Right hindlimb (tissue), 1 donor: Measurements from ENCODE around the gene PLD5.
"Not testable (repeated sequence)": the region's sequence is repeated elsewhere in the genome, so short reads cannot be mapped to it uniquely, and the experiment has no call there.

Experiments used
- DNase-seq: peaks from one replicate; pipeline ENCODE4 v3.0.0-alpha.2; 2018

PLD5 gene

DNA sequence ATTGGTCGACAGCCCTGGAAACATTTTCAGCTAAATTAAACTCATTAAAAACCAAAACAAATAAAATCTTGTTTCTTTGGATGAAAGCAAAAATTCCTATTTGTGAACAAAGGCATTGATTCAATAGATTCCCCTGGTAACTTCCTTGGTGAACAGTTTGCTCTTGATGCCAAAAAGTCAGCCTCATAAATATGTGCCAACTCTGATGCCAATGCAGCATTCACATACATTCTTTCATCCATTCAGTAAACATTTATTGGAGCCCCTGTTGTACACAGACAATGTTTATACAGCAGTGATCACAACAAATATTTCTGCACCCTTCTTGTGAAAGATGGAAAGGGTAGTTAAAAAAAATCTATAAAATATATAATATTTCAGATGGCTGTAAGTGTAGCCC lies 107.8 kb downstream of the PLD5 start:
- no peak for DNase-seq

DNA sequence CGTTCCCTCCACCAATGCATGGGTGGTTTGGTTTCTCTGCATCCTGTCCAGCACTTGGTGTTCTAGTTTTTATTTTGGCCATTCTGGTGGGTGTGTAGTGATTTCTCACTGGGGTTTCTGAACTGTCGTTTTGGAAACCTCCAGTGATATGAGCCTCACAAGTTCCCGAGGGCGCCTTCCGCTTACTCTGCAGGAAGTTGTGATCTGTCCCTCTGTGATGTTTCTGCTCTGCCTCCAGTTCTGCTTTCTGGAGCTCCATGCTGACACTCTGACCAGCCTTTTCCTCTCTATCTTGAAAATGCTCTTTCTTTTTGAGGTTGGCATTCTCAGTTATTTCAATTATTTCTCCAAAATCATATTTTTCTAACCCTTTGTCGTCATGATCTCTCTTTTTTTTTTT lies 111.6 kb downstream of the PLD5 start:
- DNase-seq = no peak

DNA sequence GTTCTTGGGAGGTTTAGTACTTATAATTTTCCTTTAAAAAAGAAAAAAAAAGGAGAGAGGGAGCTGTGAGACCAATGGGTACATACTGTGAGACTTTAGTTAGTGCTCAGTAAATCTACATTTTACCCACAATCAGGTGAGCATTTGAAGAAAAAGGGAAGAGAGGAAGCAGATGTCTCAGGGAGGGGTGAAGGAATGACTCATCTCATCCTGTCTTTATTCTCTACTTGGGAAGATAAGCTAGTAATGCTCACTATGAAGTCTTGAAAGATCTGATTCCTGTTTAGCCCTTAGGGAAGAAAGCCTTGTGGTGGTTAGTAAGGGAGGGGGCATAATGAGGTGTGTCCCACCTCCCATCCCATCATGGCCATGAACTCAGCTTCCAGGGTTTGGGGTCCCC lies 112.6 kb downstream of the PLD5 start:
- DNase-seq = no peak

DNA sequence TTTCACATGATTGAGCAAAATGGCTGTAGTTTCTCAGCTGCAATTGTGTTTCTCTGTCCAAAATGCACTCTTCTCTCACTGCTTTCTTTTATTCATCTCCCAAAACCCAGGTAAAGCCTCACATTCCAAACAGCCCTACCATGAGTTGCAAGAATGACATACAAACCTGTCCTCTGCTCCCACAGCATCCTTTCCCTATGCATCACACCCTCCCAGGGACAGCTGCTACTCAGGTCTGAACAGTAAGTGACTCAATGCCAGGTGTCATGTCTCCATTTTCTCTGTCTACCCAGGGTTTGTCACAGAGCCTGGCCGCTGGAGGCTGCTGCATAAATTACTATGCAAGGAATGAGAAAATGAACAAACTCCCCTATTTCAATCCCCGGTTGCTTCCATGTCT lies 118.5 kb downstream of the PLD5 start:
- DNase-seq = no peak

DNA sequence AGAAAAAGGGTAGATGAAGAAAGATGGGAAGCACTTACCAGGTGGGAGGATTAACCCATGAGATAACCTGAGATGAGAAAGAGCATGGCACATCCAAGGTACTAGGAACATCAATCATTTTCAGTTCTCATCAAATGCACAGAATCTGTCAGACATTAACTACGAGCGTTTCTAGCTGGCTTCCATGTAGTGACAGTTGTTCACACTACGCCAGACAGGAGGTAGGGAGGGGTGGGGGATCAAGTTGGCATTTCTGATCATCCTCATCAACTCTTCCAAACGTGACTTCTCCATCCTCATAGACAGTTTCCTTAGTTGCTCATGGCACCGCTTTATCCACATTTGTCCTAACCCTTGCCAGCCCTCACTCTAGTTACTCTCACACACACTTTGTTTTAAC lies 120.2 kb downstream of the PLD5 start:
- no peak for DNase-seq

DNA sequence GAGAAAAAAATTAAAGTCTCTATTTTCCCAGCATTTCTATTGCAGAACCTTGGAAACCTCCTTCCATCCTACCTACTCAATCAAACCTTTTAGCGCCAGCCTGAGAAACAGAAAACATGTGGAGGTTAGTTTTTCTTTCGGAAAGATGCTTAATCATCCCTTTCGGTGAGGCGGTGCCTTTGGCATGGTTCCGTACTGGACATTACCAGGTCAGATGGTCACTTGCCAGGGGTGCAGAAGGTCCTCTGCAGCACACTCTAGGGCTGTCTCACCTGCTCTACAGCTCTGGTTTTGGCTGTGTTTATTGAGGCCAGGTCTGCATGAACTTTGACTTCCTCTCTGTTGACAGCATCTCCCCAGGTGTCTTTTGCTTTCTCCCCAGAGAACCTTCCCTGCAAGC lies 121.5 kb downstream of the PLD5 start:
- DNase-seq = no peak

DNA sequence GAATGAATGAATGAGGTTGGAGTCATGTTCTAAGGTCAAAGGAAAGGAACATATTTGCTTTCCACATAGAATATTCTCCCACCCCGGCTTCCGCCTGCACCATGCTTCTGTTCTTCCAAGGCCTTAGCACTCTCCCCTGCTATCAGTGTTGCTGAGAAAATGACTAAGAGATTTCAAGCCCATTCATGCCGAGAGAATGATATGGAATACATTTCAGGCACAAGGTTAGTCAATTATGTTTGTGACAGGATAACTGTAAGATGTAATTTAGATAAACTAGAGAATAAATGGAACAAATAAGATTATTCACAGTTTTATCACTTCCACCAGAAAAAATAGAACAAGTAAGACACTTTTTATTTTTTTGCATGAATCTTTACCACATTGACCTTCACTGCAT lies 122.6 kb downstream of the PLD5 start:
- no peak for DNase-seq

DNA sequence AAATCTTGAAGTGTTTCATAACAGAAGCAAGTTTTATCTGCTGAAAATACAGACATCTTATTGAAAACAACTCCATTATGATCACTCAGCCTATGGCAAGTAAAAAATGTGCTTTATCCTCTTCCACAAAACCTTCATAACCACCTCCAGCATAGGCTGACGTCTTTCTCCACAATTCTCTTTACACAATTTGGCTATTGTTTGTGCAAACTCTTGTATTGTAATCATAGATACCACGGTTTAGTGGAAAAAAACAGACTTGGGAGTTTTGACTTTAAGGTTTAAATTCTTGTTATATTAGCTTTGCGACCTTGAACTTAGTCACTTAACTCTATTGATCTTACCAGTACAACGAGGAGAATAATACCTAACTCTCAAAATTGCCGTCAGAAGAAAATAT lies 126.1 kb downstream of the PLD5 start:
- no peak for DNase-seq

DNA sequence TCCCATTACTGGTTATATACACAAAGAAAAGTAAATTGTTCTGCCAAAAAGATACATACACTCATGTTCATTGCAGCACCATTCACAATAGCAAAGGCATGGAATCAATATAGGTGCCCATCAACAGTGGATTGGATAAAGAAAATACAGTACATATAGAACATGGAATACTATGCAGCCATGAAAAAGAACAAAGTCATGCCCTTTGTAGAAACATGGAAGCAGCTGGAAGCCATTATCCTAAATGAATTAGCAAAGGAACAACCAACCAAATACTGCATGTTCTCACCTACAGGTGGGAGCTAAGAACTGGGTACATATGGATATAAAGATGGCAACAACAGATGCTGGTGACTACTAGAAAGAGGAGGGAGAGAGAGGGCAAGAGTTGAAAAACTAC lies 132.6 kb downstream of the PLD5 start:
- no peak for DNase-seq

DNA sequence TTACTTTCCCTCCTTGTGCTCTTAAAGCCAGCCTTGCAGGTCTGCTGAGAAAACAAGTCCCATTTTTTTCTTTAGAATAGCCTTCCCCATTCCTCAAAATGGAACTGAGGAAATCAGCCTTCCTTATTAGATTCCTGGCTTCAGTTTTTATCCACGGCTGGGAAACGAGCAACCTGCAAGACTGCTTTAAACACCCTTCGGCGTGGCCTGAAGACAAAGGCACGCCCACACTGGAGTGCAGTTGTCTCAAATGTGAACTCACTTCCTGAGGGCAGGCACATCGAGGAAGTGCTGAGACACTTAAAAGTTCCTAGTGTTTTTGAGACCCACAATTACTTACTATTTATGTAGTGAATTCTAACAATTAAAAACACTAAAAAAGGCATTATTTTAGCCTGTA lies 148.4 kb downstream of the PLD5 start:
- not testable (repeated sequence) for DNase-seq

DNA sequence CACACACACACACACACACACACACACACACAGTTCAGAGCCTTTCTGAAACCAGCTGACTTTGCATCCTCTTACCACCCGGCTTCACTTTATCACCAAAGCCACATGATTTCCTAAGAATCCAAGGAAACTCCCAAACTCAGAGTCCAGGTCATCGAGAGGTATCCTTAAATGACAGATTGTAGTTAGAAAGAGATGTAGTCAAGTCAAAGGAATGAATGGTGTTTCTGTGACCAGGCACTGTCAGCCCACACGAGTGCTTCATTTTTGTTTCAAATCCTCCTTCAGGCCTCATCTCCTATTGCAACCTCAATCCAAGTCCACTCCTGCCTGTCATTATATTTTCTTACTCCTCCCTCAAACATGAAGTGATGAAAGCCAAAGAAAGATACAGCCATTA lies 174.1 kb downstream of the PLD5 start:
- not testable (repeated sequence) for DNase-seq

DNA sequence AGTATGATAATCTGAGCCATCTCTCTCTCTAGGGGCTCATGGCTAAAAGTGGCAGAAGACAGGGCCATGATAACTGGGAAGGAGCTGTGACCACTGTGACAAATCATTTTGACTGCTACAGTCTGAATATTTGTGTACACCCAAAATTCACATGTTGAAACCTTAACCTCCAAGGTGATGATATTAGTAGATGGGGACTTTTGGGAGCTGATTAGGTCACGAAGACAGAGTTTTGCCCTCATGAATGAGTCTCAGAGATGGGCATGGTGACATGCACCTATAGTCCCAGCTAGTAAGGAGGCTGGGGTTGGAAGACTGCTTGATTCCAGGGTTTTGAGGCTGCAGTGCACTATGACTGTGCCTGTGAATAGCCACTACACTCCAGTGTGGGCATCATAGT lies 174.9 kb downstream of the PLD5 start:
- no peak for DNase-seq

DNA sequence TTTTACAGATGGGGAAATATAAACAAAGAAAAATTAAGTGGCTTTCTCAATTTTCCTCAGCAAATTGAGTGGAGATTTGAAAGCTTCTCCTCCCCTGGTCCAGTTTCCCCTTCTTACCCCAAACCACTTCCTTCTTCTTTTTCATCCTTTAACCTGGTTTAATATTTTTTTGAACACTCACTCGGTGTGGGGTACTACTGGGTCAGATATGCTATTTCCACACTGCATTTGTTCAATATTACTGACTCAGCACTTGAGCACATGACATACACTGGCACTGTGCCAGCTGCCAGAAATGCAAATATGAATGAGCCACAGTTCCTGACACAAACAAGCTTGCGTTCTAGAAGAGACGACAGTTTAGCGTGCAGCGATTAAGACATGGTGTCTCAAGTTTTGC lies 193.6 kb downstream of the PLD5 start:
- not testable (repeated sequence) for DNase-seq

DNA sequence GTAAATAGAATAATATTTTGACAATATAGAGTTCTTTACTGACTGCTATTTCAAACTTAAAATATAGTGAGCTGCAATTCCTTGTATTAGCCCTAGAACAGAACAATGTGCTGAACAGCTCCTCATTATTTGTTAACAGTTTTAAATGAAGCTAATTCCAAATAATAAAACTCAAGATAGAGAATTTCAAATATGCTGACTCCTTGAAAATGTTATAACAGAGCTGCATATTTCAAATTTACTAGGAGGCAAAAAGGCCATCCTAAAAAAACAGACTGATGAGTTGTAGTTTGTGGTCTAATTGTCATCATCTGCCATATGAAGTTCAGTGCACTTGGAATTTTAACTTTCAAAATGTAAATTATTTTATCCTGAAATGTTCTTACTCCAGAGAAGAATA lies 197.1 kb downstream of the PLD5 start:
- DNase-seq = not testable (repeated sequence)

DNA sequence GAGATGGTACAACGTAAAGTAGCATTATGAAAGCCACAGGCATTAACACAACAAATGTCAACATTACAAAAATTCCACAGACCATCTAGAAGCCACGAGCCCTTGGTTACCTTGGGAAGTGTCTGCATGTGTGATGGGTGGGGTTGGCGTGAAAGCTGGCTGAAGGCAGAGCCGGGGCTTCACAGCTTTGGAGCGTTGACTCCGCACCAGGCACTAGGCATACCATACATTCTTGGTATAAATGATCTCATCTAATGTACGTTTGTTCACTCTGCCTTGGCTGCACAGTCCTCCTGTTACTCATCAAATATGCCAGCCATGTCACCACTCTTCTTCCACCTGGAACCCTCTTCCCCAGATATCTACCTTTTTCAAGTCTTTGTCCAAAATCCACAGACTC lies 202.5 kb downstream of the PLD5 start:
- not testable (repeated sequence) for DNase-seq

DNA sequence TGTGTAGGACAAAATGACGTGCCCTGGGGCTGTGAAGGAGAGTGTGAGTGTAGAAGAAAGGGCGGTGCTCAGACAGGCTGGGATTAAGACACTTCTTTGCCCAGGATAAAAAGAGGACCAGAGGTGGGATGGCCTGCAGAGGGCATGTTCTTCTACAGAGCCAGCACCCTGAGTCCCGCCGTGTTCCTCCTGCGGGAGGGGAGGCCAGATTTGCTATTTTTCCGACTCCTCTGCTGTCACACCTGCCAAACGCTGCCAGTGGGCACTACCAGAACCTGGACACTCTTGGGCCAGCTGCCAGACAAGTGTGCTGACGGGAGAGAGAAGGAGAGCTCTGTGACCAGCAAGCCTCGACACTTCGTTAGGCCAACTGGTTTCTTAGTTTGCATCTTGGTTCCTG lies 206.4 kb downstream of the PLD5 start:
- no peak for DNase-seq

DNA sequence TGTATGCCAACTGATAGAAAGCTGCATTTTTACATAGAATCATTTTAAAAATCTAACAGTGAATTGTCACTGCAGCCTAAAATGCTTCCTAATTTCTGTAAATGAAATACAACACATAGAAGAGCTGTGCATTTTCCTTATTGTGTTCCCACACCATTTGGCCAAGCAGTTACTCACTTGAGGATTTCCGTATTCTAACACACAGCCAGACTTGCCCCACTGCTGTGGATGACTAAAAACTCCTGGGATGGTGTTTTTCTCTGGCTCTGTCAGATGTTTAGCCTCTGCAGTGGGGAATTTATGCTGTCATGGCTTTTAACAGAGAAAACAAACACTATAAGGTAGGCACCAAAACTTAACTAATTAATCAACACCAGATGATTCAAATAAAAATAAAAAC lies 209.6 kb downstream of the PLD5 start:
- not testable (repeated sequence) for DNase-seq

DNA sequence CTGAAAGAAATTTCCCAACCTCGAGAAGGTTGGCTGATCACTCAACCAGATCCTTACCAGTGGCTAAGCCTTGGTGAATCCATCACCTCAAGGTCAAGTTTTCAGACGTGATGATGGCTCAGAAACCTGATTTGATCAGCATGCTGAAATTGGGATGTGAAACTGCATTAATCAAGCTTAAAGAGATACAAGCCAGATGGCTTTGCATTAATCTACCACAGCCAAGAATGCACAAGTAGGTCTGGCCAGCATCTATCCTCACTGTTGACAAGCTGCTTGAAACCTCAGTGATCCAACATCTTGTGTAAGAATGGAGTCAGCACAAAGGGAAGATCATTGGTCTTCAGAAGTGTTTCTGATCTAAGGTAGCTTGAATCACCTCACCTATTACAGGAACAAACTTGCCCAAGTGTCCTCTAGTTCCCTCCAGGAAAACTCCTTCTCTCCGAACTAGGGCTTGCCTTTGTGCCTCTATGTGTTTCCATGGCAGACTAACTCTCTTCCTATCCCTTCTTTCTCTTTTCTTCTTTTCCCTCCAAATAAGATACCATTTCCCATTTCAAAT lies 210.3 kb downstream of the PLD5 start:
- not testable (repeated sequence) for DNase-seq

DNA sequence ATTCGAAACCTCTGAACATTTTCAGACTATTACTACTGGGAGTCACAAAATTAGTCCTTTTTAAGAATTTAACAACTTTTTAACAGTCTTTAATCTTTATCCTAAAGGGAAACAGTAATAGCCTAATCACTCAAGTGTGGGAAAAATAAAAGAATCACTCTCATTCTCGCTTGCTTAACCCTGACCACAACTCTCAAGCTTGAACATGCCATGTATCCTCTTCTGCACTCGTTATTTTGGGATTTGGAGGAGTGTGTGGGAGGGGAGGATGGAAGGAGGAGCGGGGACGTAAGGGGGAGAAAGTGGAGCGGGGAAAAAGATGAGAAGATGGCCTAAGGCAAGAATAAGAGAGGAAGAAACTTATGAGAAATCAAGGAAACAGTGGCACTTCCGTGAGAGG lies 215.8 kb downstream of the PLD5 start:
- DNase-seq = not testable (repeated sequence)

DNA sequence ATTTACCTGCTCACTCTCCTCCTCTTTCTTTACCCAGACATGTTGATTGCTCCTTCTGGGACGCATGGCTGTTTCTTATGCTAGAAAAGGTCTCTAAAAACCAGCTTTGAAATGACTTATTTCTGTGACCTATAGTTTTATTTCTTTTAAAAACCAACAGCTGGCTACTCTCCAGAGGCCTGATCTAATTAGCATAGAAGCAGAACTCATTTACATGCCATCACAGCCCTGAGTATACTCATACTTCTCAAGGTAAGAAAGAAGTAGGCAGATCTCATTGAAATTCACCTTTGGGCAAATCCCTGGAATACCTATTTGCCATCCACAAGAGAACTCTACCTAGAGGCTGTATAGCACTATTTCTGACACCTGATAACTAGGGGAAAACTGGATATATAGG lies 230.7 kb downstream of the PLD5 start:
- DNase-seq = not testable (repeated sequence)

DNA sequence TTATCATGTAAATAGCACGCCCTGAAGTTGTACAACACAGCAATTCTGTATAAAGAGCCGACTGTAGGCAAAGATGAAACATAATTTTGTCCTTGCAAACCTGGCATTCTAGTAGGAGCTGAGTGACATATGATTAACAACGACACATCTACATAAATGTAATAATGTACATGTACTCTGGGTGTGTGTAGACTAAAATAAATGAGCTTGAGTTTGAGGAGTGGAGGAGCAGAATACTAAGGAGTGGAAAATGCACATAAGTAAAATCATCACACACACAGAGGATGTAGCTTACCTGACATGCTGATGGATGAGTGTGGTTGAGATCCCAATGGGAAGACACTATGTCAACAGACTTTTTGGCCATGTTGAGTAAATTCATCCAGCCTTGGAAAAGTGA lies 236.4 kb downstream of the PLD5 start:
- DNase-seq = not testable (repeated sequence)

DNA sequence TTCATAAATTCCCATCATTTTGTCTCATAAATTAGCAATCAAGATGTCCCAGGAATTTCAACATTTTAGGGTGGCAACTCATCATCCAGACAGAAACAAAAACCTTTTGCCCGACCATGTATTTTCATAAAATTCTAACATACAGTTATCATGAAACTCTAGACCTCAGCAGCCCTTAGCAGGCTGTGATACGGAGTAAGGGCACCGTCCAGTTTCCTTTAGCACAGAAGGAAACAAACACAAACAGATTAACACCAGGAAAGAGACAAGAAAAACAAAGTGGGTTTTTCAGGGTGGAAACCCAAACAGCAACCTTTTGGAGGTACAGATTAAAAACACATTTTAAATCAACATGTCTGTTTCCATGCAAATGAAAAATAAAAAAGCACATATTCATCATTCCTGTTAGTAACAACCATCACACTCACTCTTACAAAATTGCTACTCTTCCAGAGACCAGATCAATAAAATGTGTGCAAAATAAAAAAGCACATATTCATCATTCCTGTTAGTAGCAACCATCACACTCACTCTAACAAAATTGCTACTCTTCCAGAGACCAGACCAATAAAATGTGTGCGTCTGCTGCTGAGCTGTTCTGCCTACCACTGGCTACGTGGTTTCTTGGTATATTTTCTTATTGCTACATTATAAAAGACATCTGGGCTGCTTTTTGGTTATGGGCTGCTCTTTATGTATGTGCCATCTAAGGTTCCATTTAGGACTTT lies 241.6 kb downstream of the PLD5 start:
- DNase-seq = not testable (repeated sequence)

DNA sequence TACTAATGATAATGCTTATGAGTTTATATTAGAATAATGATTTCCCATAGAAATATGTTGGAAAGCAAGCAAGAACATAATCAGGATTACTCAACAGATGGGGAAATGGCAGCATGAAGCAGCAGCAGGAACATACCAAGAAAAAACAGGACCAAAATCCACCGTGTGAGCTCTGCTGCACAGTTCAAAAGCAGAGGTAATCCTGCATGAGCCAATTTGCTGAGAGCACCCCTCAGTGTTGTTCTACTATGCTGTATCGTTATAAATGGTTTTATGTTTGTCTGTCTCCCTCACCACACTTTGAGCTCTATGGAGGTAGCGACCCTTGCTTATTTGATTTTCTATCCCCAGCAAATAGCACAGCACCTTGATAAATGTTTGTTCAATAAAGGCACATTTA lies 246.1 kb downstream of the PLD5 start:
- not testable (repeated sequence) for DNase-seq

DNA sequence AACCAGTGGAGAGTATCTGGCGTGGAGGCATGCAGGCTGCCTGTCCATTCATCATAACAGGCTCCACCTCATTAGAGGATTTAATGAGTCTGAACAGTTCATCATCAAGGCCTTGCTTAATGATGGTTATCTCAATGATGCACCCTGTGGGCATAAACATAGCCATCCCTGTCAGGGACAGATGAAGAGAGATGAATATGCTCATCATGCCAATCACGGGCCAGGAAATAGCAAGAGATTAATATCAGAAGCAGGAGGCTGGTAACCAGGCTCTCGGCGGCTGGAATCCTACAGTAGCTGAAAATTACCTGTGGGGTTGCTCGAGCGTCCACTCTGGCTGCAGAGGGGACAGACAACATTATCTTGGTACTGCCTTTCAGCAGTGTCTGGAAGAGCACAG lies 247.7 kb downstream of the PLD5 start:
- not testable (repeated sequence) for DNase-seq

DNA sequence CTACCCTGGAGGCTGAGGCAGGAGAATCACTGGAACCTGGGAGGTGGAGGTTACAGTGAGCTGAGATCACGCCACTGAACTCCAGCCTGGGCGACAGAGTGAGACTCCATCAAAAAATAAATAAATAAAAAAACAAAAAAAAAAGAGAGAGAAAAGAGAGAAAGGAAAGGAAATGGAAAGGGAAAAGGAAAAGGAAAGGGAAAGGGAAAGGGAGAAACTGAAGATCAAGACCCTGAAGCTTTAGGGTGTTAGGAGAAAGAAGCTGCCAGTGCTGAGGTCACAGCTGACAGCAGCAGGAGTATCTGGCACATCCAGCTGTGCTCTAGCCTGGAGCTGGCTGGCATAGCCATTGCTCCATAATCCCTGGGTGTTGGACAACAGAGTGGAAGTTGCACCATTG lies 257.5 kb downstream of the PLD5 start:
- DNase-seq = not testable (repeated sequence)
